Measurements from ENCODE around the gene MBNL1.

MBNL1 gene

GRCh38 chr3:152278756-152279427 lies 10.2 kb downstream of the MBNL1 start:
- no peak for DNase-seq

GRCh38 chr3:152279479-152279878 lies 10.8 kb downstream of the MBNL1 start:
- no peak for DNase-seq

- no peak for DNase-seq
These were observed 11.8 kb downstream of the MBNL1 start for GRCh38 chr3:152280539-152280938.

- no peak for DNase-seq
These were observed 12.5 kb downstream of the MBNL1 start for GRCh38 chr3:152281133-152281713.

- no peak for DNase-seq
These were observed 14.1 kb downstream of the MBNL1 start for GRCh38 chr3:152282813-152283212.

GRCh38 chr3:152283492-152284381 lies 15.0 kb downstream of the MBNL1 start:
- no peak for DNase-seq

- no peak for DNase-seq
These were observed 16.2 kb downstream of the MBNL1 start for GRCh38 chr3:152284906-152285305.

GRCh38 chr3:152285509-152285908 lies 16.8 kb downstream of the MBNL1 start:
- DNase-seq, result no peak

GRCh38 chr3:152287898-152288576 lies 19.3 kb downstream of the MBNL1 start:
- DNase-seq, result no peak

GRCh38 chr3:152288681-152289080 lies 20.0 kb downstream of the MBNL1 start:
- DNase-seq, result no peak

- DNase-seq, result no peak
These were observed 21.0 kb downstream of the MBNL1 start for GRCh38 chr3:152289708-152290107.

- DNase-seq, result no peak
These were observed 21.6 kb downstream of the MBNL1 start for GRCh38 chr3:152290374-152290773.

GRCh38 chr3:152291238-152291637 lies 22.5 kb downstream of the MBNL1 start:
- no peak for DNase-seq

- no peak for DNase-seq
These were observed 22.9 kb downstream of the MBNL1 start for GRCh38 chr3:152291649-152292066.

- no peak for DNase-seq
These were observed 23.6 kb downstream of the MBNL1 start for GRCh38 chr3:152292366-152292765.

- no peak for DNase-seq
These were observed 24.7 kb downstream of the MBNL1 start for GRCh38 chr3:152293347-152294006.

- no peak for DNase-seq
These were observed 26.6 kb downstream of the MBNL1 start for GRCh38 chr3:152295344-152295743.

GRCh38 chr3:152295806-152296205 lies 27.1 kb downstream of the MBNL1 start:
- DNase-seq, result no peak

GRCh38 chr3:152296382-152296781 lies 27.7 kb downstream of the MBNL1 start:
- no peak for DNase-seq

GRCh38 chr3:152296971-152297370 lies 28.2 kb downstream of the MBNL1 start:
- DNase-seq, result no peak

GRCh38 chr3:152298393-152299248 lies 29.9 kb downstream of the MBNL1 start:
- peak; percentile 84 to 93 for DNase-seq
